ENCODE data around the gene PTPRN2.

PTPRN2 gene

DNA sequence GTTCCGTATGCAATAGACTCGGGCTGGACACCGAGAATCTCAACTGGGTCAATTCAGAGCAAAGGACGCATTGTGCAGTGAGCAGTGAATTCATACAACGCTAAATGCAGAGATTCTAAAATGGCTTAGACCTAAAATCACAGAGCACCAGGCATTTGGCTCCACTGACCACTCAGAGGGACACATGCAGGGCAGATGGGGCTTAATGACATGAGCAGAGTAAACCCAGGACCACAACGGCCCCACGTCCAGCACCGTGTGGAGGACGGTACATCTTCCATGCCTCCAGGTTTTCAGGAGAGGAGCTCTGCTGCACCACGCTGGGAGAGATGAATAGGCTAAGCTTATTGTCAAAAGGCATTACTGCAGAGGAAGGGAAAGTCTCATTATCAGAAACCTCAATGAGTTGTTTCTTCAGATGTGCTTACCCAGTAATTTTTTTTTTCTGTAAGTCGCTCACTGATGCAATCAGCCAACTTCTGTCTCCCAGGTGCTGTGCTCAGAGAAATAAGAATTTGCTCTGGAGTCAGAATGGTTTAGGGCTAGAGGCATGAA is 555.0 kb downstream of the PTPRN2 start:
- TF ChIP-seq, protein P1, sequence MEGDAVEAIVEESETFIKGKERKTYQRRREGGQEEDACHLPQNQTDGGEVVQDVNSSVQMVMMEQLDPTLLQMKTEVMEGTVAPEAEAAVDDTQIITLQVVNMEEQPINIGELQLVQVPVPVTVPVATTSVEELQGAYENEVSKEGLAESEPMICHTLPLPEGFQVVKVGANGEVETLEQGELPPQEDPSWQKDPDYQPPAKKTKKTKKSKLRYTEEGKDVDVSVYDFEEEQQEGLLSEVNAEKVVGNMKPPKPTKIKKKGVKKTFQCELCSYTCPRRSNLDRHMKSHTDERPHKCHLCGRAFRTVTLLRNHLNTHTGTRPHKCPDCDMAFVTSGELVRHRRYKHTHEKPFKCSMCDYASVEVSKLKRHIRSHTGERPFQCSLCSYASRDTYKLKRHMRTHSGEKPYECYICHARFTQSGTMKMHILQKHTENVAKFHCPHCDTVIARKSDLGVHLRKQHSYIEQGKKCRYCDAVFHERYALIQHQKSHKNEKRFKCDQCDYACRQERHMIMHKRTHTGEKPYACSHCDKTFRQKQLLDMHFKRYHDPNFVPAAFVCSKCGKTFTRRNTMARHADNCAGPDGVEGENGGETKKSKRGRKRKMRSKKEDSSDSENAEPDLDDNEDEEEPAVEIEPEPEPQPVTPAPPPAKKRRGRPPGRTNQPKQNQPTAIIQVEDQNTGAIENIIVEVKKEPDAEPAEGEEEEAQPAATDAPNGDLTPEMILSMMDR (IDR thresholded peaks at IDR 0.05; ENCODE audit: insufficient read depth, missing control alignments): no peak
- no peak for FAIRE-seq
- no peak for DNase-seq (ENCODE audit: insufficient read length, low spot score)

GRCh38 chr7:158031867-158032308 is 555.7 kb downstream of the PTPRN2 start:
- DNase-seq (ENCODE audit: insufficient read length, low spot score): no peak
- no peak for FAIRE-seq
- TF ChIP-seq, protein P1 (IDR thresholded peaks at IDR 0.05; ENCODE audit: insufficient read depth, missing control alignments): no peak

DNA sequence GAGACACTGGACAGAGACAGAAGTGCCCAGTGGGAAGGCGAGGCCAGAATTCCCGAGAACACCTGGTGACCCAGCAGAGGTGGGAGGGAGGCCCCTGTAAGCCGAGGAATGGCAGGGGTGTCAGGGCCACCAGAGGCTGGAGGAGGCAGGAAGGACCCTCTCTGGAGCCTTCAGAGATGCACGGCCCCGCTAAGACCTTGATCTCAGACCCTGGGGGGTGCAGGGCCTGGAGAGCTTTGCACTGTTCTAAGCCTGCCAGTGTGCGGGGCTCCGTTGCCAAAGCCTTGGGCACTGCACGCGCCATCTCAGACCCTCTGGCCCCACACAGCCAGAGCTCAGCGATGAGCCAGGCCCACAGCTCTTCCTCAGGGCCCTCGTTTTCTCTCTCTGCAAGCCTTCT is 557.1 kb downstream of the PTPRN2 start:
- TF ChIP-seq, protein P1 (IDR thresholded peaks at IDR 0.05; ENCODE audit: insufficient read depth, missing control alignments): no peak
- FAIRE-seq: no peak
- DNase-seq (ENCODE audit: insufficient read length, low spot score): no peak

- DNase-seq (ENCODE audit: insufficient read length, low spot score) (no peak), FAIRE-seq (no peak)
- TF ChIP-seq, protein P1 (IDR thresholded peaks at IDR 0.05; ENCODE audit: insufficient read depth, missing control alignments): no peak
Measured at GRCh38 chr7:158030071-158030470, 557.6 kb downstream of the PTPRN2 start.

GRCh38 chr7:158029509-158029908 is 558.1 kb downstream of the PTPRN2 start:
- DNase-seq (ENCODE audit: insufficient read length, low spot score): no peak
- FAIRE-seq: no peak
- TF ChIP-seq, protein P1 (IDR thresholded peaks at IDR 0.05; ENCODE audit: insufficient read depth, missing control alignments): no peak

- FAIRE-seq: no peak
- DNase-seq (ENCODE audit: insufficient read length, low spot score): no peak
- TF ChIP-seq, protein P1 (IDR thresholded peaks at IDR 0.05; ENCODE audit: insufficient read depth, missing control alignments): no peak
Measured at GRCh38 chr7:158028971-158029370, 558.7 kb downstream of the PTPRN2 start.

GRCh38 chr7:158028290-158028941 is 559.2 kb downstream of the PTPRN2 start:
- DNase-seq (ENCODE audit: insufficient read length, low spot score): no peak
- no peak for FAIRE-seq
- TF ChIP-seq, protein P1 (IDR thresholded peaks at IDR 0.05; ENCODE audit: insufficient read depth, missing control alignments): no peak
